Measurements from ENCODE around the gene ANKRD44.

DNA sequence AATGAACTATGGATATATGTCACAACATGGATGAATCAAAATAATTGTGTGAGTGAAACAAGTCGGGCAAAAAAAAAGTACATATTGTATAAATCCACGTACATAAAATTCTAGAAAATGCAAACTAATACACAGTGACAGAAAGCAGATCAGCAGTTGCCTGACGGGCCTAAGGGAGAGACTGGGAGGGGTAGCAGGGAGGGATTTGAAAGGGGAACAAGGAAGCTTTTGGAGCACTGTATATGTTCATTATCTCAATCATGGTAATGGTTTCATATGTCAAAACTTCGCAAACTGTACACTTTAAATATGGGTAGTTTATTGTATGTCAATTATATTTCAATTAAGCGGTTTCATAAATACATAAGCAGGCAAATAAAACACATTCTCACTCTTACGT, 153.8 kb downstream of the ANKRD44 start:
- TF ChIP-seq POLR2A (IDR thresholded peaks at IDR 0.05) = no peak
- TF ChIP-seq, protein P1, sequence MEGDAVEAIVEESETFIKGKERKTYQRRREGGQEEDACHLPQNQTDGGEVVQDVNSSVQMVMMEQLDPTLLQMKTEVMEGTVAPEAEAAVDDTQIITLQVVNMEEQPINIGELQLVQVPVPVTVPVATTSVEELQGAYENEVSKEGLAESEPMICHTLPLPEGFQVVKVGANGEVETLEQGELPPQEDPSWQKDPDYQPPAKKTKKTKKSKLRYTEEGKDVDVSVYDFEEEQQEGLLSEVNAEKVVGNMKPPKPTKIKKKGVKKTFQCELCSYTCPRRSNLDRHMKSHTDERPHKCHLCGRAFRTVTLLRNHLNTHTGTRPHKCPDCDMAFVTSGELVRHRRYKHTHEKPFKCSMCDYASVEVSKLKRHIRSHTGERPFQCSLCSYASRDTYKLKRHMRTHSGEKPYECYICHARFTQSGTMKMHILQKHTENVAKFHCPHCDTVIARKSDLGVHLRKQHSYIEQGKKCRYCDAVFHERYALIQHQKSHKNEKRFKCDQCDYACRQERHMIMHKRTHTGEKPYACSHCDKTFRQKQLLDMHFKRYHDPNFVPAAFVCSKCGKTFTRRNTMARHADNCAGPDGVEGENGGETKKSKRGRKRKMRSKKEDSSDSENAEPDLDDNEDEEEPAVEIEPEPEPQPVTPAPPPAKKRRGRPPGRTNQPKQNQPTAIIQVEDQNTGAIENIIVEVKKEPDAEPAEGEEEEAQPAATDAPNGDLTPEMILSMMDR (IDR thresholded peaks at IDR 0.05) = no peak
